Lower leg skin (tissue), 4 donors: Measurements from ENCODE around the gene UNKL. TPM values are rescaled to one million over a fixed set of nuclear protein-coding genes. Genes with fewer than 3 reads are reported as not detected.
A peak's percentile ranks its signal among the peaks of the same experiment; 100 is the strongest.
"Not testable (repeated sequence)": the region's sequence is repeated elsewhere in the genome, so short reads cannot be mapped to it uniquely, and the experiment has no call there.

Experiments
- DNase-seq, 2 donors: peaks; one replicate each; pipeline ENCODE4 v3.0.0-alpha.2; 2019; ENCODE audit warnings: low spot score in 2 of 2
- H3K4me3 ChIP-seq: fragments of 200-600 bp; sonication (generic); 2 replicates; pipeline ENCODE4 v1.5.1; 2017; ENCODE audit warnings: mild to moderate bottlenecking, low read depth; ENCODE audit not compliant: poor library complexity, severe bottlenecking
- CTCF ChIP-seq, 3 donors: fragments of 450-650 bp; IDR thresholded peaks; one replicate each; pipeline ENCODE4 v1.5.1; 2016; ENCODE audit warnings: antibody characterized with exemption in 3 of 3, mild to moderate bottlenecking in 3 of 3, moderate library complexity in 2 of 3
- POLR2A ChIP-seq, 2 donors: fragments of 450-650 bp; IDR thresholded peaks; one replicate each; pipeline ENCODE4 v1.6.1; 2016 to 2017; ENCODE audit warnings: antibody characterized with exemption in 2 of 2, mild to moderate bottlenecking in 1 of 2, moderate library complexity in 1 of 2
- WGBS, 2 donors: methylation state at CpG; one replicate each; pipeline ENCODE4 v1.1.5; 2018; 5-methylcytosine and 5-hydroxymethylcytosine counted together
- intact Hi-C: fragments of 100-400 bp; cut with DNase I; formaldehyde crosslinking; loops from one replicate; pipeline ENCODE4 v1.15.0; 2023; ENCODE audit warnings: low total_unique reads
- total RNA-seq, 4 donors: library from RNA; depleted of rRNA; stranded (reverse); fragments of >200 nt; gene quantifications; one replicate each; pipeline ENCODE4 v1.1.0, GENCODE V29; 2016

Gene UNKL
- total RNA-seq, 4 donors from 2014 or later: 25.7 to 63.4 (median 36.6) TPM

GRCh38 chr16:1331712-1332617 lies 82.5 kb downstream of the UNKL start:
- no peak for TF ChIP-seq POLR2A (IDR thresholded peaks at IDR 0.05)
- TF ChIP-seq CTCF (IDR thresholded peaks at IDR 0.05): no peak
- peak in 1 of 2 donors; percentile 94 for DNase-seq
- 5 to 12% methylated on average over 25 to 29 of the region's 34 CpGs for WGBS, 2 donors
- H3K4me3 ChIP-seq: no peak overlapping the region
- intact Hi-C loops: no loop called here

GRCh38 chr16:1330931-1331711 lies 83.4 kb downstream of the UNKL start:
- intact Hi-C loops: no loop called here

GRCh38 chr16:1330260-1330914 lies 84.1 kb downstream of the UNKL start:
- TF ChIP-seq CTCF (IDR thresholded peaks at IDR 0.05) (no peak), POLR2A (IDR thresholded peaks at IDR 0.05) (no peak)
- no peak for DNase-seq
- 77 to 80% methylated on average over 11 to 13 of the region's 17 CpGs for WGBS, 2 donors
- intact Hi-C loops: no loop called here
- no peak overlapping the region for H3K4me3 ChIP-seq

More at GRCh38 chr16:1330931-1331711, 83.4 kb downstream of the UNKL start:
- no peak overlapping the region for H3K4me3 ChIP-seq
- no peak for DNase-seq
- WGBS, 2 donors: 51 to 59% methylated on average over 20 to 21 of the region's 22 CpGs
- TF ChIP-seq POLR2A (IDR thresholded peaks at IDR 0.05): no peak
- TF ChIP-seq CTCF (IDR thresholded peaks at IDR 0.05): no peak

- H3K4me3 ChIP-seq, DNase-seq, intact Hi-C loops: not testable (repeated sequence)
- WGBS, 2 donors: 90 to 94% methylated on average over 10 of the region's 10 CpGs
Measured at GRCh38 chr16:1328961-1329360, 85.5 kb downstream of the UNKL start.

- DNase-seq, intact Hi-C loops, H3K4me3 ChIP-seq: not testable (repeated sequence)
- 87 to 91% methylated on average over 20 of the region's 20 CpGs for WGBS, 2 donors
Measured at GRCh38 chr16:1328136-1328535, 86.4 kb downstream of the UNKL start.

- intact Hi-C loops: no loop called here
- H3K4me3 ChIP-seq: no peak overlapping the region
- DNase-seq: no peak
- 74 to 80% methylated on average over 4 of the region's 5 CpGs for WGBS, 2 donors
- TF ChIP-seq CTCF (IDR thresholded peaks at IDR 0.05) (no peak), POLR2A (IDR thresholded peaks at IDR 0.05) (no peak)
Measured at GRCh38 chr16:1327619-1327947, 86.9 kb downstream of the UNKL start.
